ENCODE measurements around the gene GRIA3.
A peak's percentile ranks its signal among the peaks of the same experiment; 100 is the strongest.

Gene GRIA3

GRCh38 chrX:123487236-123487635 is 303.2 kb downstream of the GRIA3 start:
- H3K4me3 ChIP-seq (replicated peaks; ENCODE audit: low read depth, low read length), result no peak overlapping the region
- no peak for TF ChIP-seq CTCF (IDR thresholded peaks at IDR 0.05; ENCODE audit: low read depth, low read length, missing control alignments)

DNA sequence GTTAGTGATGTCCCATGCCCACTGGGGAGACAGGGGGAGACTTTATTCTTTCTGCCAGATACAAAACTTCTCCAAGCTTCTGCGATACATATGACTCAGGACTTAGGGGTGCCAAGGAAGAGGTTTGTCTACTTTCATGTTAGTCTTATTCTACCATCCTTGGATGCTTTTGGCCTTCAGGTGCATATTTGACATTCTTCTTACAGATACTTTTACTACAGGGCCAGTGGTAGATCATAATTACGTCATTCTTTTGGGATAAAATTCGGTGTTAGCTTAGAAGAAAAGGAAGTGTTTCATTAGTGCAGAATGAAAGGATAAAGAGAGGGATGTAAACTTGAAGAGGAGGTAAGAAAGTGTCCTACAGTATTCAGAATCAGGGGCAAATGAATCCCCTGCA is 303.6 kb downstream of the GRIA3 start:
- no peak for TF ChIP-seq CTCF (IDR thresholded peaks at IDR 0.05; ENCODE audit: low read depth, low read length, missing control alignments)
- DNase-seq (ENCODE audit: extremely low read depth, low read depth), result no peak
- no peak overlapping the region for H3K4me3 ChIP-seq (replicated peaks; ENCODE audit: low read depth, low read length)

More at GRCh38 chrX:123487236-123487635, 303.2 kb downstream of the GRIA3 start:
- no peak for DNase-seq (ENCODE audit: extremely low read depth, low read depth)

DNA sequence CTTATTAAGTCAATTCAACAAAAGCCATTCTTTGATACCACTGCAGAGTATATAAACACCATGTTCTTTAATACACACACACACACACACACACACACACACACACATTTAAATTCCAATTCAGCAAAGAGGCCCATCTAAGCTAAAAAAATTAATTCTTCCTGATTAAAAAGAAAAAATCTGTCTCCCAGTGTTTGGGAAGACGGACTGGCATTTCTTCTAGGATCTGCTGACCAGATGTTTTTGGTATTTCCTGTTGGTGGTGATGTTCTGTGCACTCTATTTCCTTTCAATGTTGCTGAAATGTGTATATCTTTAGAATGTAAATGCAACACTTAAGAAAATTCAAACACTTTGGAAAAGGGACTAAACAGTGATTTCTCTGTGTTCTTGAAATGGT is 304.9 kb downstream of the GRIA3 start:
- H3K4me3 ChIP-seq (replicated peaks; ENCODE audit: low read depth, low read length), result no peak overlapping the region
- DNase-seq (ENCODE audit: extremely low read depth, low read depth), result peak; percentile 48
- TF ChIP-seq CTCF (IDR thresholded peaks at IDR 0.05; ENCODE audit: low read depth, low read length, missing control alignments), result no peak

DNA sequence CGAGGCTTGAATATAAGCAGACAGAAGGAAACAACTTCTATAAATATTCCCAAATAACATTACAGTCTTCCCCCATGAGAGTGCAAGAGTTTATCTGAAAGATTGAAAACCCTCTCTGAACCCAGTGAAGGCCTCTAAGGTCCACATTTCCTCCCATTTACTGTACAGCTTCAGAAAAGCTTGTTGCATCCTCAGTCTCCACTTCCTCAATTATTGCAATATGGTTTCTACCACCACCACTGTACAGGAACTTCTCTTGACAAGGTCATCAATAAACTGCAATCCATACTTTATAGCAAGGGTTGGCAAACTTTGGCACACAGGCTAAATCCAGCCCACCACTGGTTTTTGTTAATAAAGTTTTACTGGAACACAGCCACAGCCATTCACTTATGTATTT is 309.8 kb downstream of the GRIA3 start:
- no peak for TF ChIP-seq CTCF (IDR thresholded peaks at IDR 0.05; ENCODE audit: low read depth, low read length, missing control alignments)
- no peak overlapping the region for H3K4me3 ChIP-seq (replicated peaks; ENCODE audit: low read depth, low read length)
- DNase-seq (ENCODE audit: extremely low read depth, low read depth), result no peak

GRCh38 chrX:123499787-123500186 is 315.7 kb downstream of the GRIA3 start:
- DNase-seq (ENCODE audit: extremely low read depth, low read depth), result no peak
- TF ChIP-seq CTCF (IDR thresholded peaks at IDR 0.05; ENCODE audit: low read depth, low read length, missing control alignments), result no peak
- H3K4me3 ChIP-seq (replicated peaks; ENCODE audit: low read depth, low read length), result no peak overlapping the region

- no peak for TF ChIP-seq CTCF (IDR thresholded peaks at IDR 0.05; ENCODE audit: low read depth, low read length, missing control alignments)
- DNase-seq (ENCODE audit: extremely low read depth, low read depth), result no peak
- no peak overlapping the region for H3K4me3 ChIP-seq (replicated peaks; ENCODE audit: low read depth, low read length)
These were observed 320.0 kb downstream of the GRIA3 start for GRCh38 chrX:123504047-123504446.

DNA sequence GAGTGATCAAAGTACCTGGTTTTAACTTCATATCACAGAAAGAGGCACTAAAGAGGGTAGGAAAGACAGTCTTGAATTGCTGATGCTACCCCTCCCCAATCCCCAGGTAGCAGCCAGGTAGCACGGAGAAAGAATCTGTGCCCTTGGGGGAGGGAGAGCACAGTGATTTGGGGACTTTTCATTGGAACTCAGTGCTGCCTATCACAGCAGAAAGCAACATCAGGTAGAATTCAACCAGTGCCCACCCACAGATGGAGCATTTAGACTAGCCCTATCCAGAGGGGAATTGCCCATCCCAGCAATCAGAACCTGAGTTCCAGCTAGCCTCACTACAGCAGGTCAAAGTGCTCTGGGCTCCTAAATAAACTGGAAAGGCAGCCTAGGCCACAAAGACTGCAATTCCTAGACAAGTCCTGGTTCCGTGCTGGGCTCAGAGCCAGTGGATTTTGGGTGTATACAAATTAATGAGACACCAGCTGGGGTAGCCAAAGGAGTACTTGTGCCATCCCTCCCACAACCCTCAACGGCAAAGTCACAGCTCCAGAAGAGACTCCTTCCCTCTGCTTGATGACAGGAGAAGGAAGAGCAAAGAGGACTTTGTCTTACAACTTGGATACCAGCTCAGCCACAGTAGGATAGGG is 320.7 kb downstream of the GRIA3 start:
- DNase-seq (ENCODE audit: extremely low read depth, low read depth), result no peak
- no peak overlapping the region for H3K4me3 ChIP-seq (replicated peaks; ENCODE audit: low read depth, low read length)
- no peak for TF ChIP-seq CTCF (IDR thresholded peaks at IDR 0.05; ENCODE audit: low read depth, low read length, missing control alignments)

Measured in HFF-Myc (cell line).